Caco-2 (cell line): ENCODE data around the gene USP13. TPM values are rescaled to one million over a fixed set of nuclear protein-coding genes. Genes with fewer than 3 reads are reported as not detected.

ENCODE experiments used
- BruUV-seq: library from RNA; stranded (reverse); fragments of 400-500 nt; replicated peaks from 2 replicates; lab custom pipeline; 2021; lab: Mats Ljungman, UMichigan
- CTCF ChIA-PET: fragments of 300-600 bp; sonication (Branson Sonifier 250); formaldehyde crosslinking; loops from one replicate; lab custom pipeline; 2022; ENCODE audit warnings: antibody characterized with exemption; lab: Charles Lee
- POLR2A ChIA-PET: fragments of 300-600 bp; sonication (Branson Sonifier 250); formaldehyde crosslinking; loops from one replicate; lab custom pipeline; 2022; ENCODE audit warnings: antibody characterized with exemption; lab: Charles Lee
- DNase-seq, 2 experiments: peaks; one replicate each; pipeline versions ENCODE4 v3.0.0 to v3.0.0-alpha.2; 2020 to 2022
- H3K27me3 ChIP-seq: replicated peaks from 2 replicates; pipeline ENCODE4 v1.6.0; 2011; ENCODE audit warnings: low read length; ENCODE audit not compliant: control insufficient read depth, insufficient read depth
- H3K36me3 ChIP-seq: 2 replicates; pipeline ENCODE4 v1.5.1; 2011; ENCODE audit warnings: low read length; ENCODE audit not compliant: control insufficient read depth, insufficient read depth
- H3K4me1 ChIP-seq: fragments of 250-450 bp; sonication (Bioruptor Pico); 2 replicates; pipeline ENCODE4 v1.5.1; 2020; ENCODE audit warnings: mild to moderate bottlenecking
- H3K4me3 ChIP-seq: 2 replicates; pipeline ENCODE4 v1.5.1; 2011; ENCODE audit warnings: low read depth, mild to moderate bottlenecking, control low read depth, low read length
- H3K9me3 ChIP-seq: fragments of 250-450 bp; sonication (Bioruptor Pico); 2 replicates; pipeline ENCODE4 v1.5.1; 2020; ENCODE audit warnings: mild to moderate bottlenecking, moderate library complexity
- H3K27ac Mint-ChIP-seq: one replicate; pipeline ENCODE4 v1.8.0; 2022; ENCODE audit warnings: mixed read lengths; ENCODE audit not compliant: unreplicated experiment
- H3K27me3 Mint-ChIP-seq: one replicate; pipeline ENCODE4 v1.8.0; 2022; ENCODE audit warnings: mixed read lengths; ENCODE audit not compliant: insufficient read depth, unreplicated experiment
- H3K36me3 Mint-ChIP-seq: one replicate; pipeline ENCODE4 v1.8.0; 2022; ENCODE audit warnings: mild to moderate bottlenecking, mixed read lengths; ENCODE audit not compliant: insufficient read depth, unreplicated experiment
- H3K4me1 Mint-ChIP-seq: one replicate; pipeline ENCODE4 v1.8.0; 2022; ENCODE audit warnings: low read depth, mixed read lengths; ENCODE audit not compliant: unreplicated experiment
- H3K4me3 Mint-ChIP-seq: one replicate; pipeline ENCODE4 v1.8.0; 2022; ENCODE audit warnings: mild to moderate bottlenecking, moderate library complexity, mixed read lengths; ENCODE audit not compliant: unreplicated experiment
- H3K9me3 Mint-ChIP-seq: one replicate; pipeline ENCODE4 v1.8.0; 2022; ENCODE audit warnings: mixed read lengths; ENCODE audit not compliant: unreplicated experiment
- intact Hi-C: fragments of 100-400 bp; cut with micrococcal nuclease; formaldehyde crosslinking; loops from one replicate; pipeline ENCODE4 v1.10.0; 2022; ENCODE audit not compliant: unreplicated experiment
- total RNA-seq: library from RNA; stranded (reverse); gene quantifications from 2 replicates; pipeline ENCODE4 v1.2.3, GENCODE V29; 2022
- TF ChIP-seq, protein P1 (sequence below), 2 experiments: fragments of 200-600 bp in 1 of 2; IDR thresholded peaks; 1 replicate in 1 of 2; 2 replicates in 1 of 2; pipeline versions ENCODE4 v1.5.1 to v1.8.0; 2011 to 2022; ENCODE audit warnings: antibody characterized with exemption in 1 of 2, control low read depth in 1 of 2, inconsistent platforms in 1 of 2, low read depth in 1 of 2, low read length in 1 of 2, mild to moderate bottlenecking in 1 of 2, moderate library complexity in 1 of 2; ENCODE audit not compliant: insufficient read depth in 1 of 2, severe bottlenecking in 1 of 2, unreplicated experiment in 1 of 2

USP13 gene
- total RNA-seq, 1 experiment from 2014 or later = 16.2 TPM

DNA sequence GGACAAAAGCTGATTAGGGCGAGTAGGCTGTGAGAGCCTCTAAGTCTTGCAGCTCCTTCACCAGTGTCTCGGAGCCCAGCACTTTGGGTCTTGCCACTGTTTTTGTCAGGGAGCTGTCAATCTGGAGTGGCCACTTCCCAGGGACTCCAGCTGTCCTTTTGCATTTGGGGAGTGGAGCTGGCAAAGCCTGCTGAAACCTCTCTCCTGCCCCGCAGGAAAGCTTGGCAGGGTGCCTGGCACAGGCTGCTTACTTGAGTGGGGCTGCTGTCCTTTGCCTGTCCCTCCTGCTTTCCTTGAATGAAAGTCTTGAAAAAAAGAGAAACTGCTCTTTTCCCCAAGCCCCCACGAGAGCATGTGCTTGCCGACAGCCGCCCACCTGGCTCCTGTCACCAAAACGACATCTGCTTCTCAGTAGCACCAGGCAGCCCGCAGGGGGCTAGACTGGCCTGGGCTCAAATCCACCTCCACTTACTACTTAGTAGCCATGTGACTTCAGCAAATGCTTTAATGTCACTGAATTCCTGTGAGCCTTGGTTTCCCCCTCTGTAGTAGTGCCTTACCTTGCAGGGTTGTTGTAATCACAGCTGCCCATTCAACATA lies 13.7 kb downstream of the USP13 start:
- BruUV-seq = no TSS peak
- H3K4me1 Mint-ChIP-seq = peaks cover 15% of the 10 kb centered on the region
- Histone ChIP-seq H3K36me3 (no peaks in the 10 kb centered on the region), H3K4me1 (no peaks in the 10 kb centered on the region; the same call in 1 of the 2 replicates), H3K27me3 (no peaks in the 10 kb centered on the region), H3K9me3 (no peaks in the 10 kb centered on the region), H3K4me3 (no peak overlapping the region)
- H3K9me3 Mint-ChIP-seq = no peaks in the 10 kb centered on the region
- H3K27ac Mint-ChIP-seq = no peak overlapping the region
- TF ChIP-seq, protein P1, sequence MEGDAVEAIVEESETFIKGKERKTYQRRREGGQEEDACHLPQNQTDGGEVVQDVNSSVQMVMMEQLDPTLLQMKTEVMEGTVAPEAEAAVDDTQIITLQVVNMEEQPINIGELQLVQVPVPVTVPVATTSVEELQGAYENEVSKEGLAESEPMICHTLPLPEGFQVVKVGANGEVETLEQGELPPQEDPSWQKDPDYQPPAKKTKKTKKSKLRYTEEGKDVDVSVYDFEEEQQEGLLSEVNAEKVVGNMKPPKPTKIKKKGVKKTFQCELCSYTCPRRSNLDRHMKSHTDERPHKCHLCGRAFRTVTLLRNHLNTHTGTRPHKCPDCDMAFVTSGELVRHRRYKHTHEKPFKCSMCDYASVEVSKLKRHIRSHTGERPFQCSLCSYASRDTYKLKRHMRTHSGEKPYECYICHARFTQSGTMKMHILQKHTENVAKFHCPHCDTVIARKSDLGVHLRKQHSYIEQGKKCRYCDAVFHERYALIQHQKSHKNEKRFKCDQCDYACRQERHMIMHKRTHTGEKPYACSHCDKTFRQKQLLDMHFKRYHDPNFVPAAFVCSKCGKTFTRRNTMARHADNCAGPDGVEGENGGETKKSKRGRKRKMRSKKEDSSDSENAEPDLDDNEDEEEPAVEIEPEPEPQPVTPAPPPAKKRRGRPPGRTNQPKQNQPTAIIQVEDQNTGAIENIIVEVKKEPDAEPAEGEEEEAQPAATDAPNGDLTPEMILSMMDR (IDR thresholded peaks at IDR 0.05; ENCODE audit: insufficient read depth in 1 of 2, low read depth in 1 of 2, low read length in 1 of 2, severe bottlenecking in 1 of 2, unreplicated experiment in 1 of 2) = no peak
- H3K36me3 Mint-ChIP-seq = peaks cover 4% of the 10 kb centered on the region
- DNase-seq = no peak
- intact Hi-C loops = no loop called here
- ChIA-PET POLR2A (no interaction called here), CTCF (no interaction called here)
- H3K4me3 Mint-ChIP-seq = no peak overlapping the region
- H3K27me3 Mint-ChIP-seq = no peaks in the 10 kb centered on the region

DNA sequence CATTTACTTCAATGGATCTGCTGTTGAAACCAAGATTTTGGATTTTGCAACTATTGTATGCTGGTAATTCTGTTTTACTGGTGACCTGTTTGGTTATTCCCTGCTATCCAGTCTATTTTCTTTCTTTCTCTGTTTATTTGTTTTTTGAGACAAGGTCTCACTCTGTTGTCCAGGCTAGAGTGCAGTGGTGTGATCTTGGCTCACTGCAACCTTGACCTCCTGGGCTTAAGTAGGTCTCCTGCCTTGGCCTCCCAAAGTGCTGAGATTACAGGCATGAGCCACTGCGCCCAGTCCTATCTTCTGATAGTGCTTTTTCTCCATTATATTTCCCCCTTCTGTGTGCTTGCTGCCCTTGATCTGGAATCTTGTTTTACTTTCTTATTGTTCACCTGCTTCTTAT lies 15.6 kb downstream of the USP13 start:
- Mint-ChIP-seq H3K9me3 (no peaks in the 10 kb centered on the region), H3K27ac (no peak overlapping the region), H3K36me3 (peaks cover under 1% of the 10 kb centered on the region), H3K4me1 (peaks cover 20% of the 10 kb centered on the region), H3K4me3 (no peak overlapping the region), H3K27me3 (no peaks in the 10 kb centered on the region)
- Histone ChIP-seq H3K36me3 (no peaks in the 10 kb centered on the region), H3K4me3 (no peak overlapping the region), H3K27me3 (no peaks in the 10 kb centered on the region), H3K4me1 (peaks cover 9% of the 10 kb centered on the region; the same call in 1 of the 2 replicates), H3K9me3 (no peaks in the 10 kb centered on the region)
- TF ChIP-seq, protein P1 (IDR thresholded peaks at IDR 0.05; ENCODE audit: insufficient read depth in 1 of 2, low read depth in 1 of 2, low read length in 1 of 2, severe bottlenecking in 1 of 2, unreplicated experiment in 1 of 2) = no peak
- intact Hi-C loops = no loop called here
- ChIA-PET POLR2A (no interaction called here), CTCF (no interaction called here)
- BruUV-seq = no TSS peak
- no peak for DNase-seq

DNA sequence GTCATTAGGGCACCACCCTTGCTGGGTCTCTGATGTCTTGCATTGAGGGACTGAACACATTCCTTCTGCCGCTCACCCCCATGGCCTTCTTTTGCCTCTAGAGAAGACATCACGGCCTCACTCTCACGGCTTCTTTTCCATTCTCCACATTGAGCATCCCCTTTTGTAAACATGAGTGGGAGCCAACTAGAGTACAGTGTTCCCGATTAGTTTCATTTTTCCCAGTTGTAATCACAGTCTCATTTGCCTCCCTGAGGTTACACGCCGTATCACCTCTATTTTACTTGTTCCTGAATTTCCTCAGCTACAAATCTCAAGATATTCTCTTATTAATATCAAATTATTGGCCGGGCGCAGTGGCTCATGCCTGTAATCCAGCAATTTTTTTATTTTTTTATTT lies 17.5 kb downstream of the USP13 start:
- TF ChIP-seq, protein P1 (IDR thresholded peaks at IDR 0.05; ENCODE audit: insufficient read depth in 1 of 2, low read depth in 1 of 2, low read length in 1 of 2, severe bottlenecking in 1 of 2, unreplicated experiment in 1 of 2) = no peak
- Histone ChIP-seq H3K36me3 (no peaks in the 10 kb centered on the region), H3K4me1 (peaks cover 10% of the 10 kb centered on the region; the same call in 1 of the 2 replicates), H3K27me3 (no peaks in the 10 kb centered on the region), H3K4me3 (no peak overlapping the region), H3K9me3 (no peaks in the 10 kb centered on the region)
- intact Hi-C loops = no loop called here
- Mint-ChIP-seq H3K4me3 (no peak overlapping the region), H3K27ac (no peak overlapping the region), H3K4me1 (peaks cover 19% of the 10 kb centered on the region), H3K9me3 (no peaks in the 10 kb centered on the region), H3K36me3 (no peaks in the 10 kb centered on the region), H3K27me3 (no peaks in the 10 kb centered on the region)
- POLR2A ChIA-PET = no interaction called here
- CTCF ChIA-PET = no interaction called here
- DNase-seq = no peak
- BruUV-seq = no TSS peak
